Smooth muscle cell (in vitro differentiated cells): ENCODE data around the gene GGACT. TPM values are rescaled to one million over a fixed set of nuclear protein-coding genes. Genes with fewer than 3 reads are reported as not detected.

Experiments used
- DNase-seq: peaks from one replicate; lab custom pipeline; 2025; ENCODE audit not compliant: unreplicated experiment; lab: John Stamatoyannopoulos, UW
- H2AFZ ChIP-seq: fragments of 200-600 bp; sonication (generic); 2 replicates; pipeline ENCODE4 v1.6.0; 2016; ENCODE audit warnings: antibody characterized with exemption, low read depth, mild to moderate bottlenecking
- H3F3A ChIP-seq: fragments of 200-600 bp; sonication (generic); 2 replicates; pipeline ENCODE4 v1.6.0; 2017; ENCODE audit warnings: antibody characterized with exemption, low read depth
- H3K27ac ChIP-seq: fragments of 200-600 bp; sonication (generic); 2 replicates; pipeline ENCODE4 v1.5.1; 2016; ENCODE audit warnings: low read depth, mild to moderate bottlenecking
- H3K27me3 ChIP-seq: fragments of 200-600 bp; sonication (generic); 2 replicates; pipeline ENCODE4 v1.6.1; 2016; ENCODE audit warnings: low read depth, mild to moderate bottlenecking
- H3K36me3 ChIP-seq: fragments of 200-600 bp; sonication (generic); 2 replicates; pipeline ENCODE4 v1.5.1; 2016; ENCODE audit warnings: low read depth
- H3K4me1 ChIP-seq: fragments of 200-600 bp; sonication (generic); 2 replicates; pipeline ENCODE4 v1.5.1; 2016; ENCODE audit warnings: low read depth
- H3K4me2 ChIP-seq: fragments of 200-600 bp; sonication (generic); 2 replicates; pipeline ENCODE4 v1.6.0; 2016; ENCODE audit warnings: mild to moderate bottlenecking
- H3K4me3 ChIP-seq: fragments of 200-600 bp; sonication (generic); 2 replicates; pipeline ENCODE4 v1.5.1; 2016; ENCODE audit warnings: mild to moderate bottlenecking
- H3K79me2 ChIP-seq: fragments of 200-600 bp; sonication (generic); 2 replicates; pipeline ENCODE4 v1.6.0; 2016; ENCODE audit warnings: low read depth, mild to moderate bottlenecking
- H3K9ac ChIP-seq: fragments of 200-600 bp; sonication (generic); 2 replicates; pipeline ENCODE4 v1.6.0; 2016; ENCODE audit warnings: low read depth
- H3K9me3 ChIP-seq: fragments of 200-600 bp; sonication (generic); replicated peaks from 2 replicates; pipeline ENCODE4 v1.5.1; 2016; ENCODE audit warnings: low read depth
- H4K20me1 ChIP-seq: fragments of 200-600 bp; sonication (generic); 2 replicates; pipeline ENCODE4 v1.6.0; 2016; ENCODE audit warnings: low read depth
- WGBS: methylation state at CpG from one replicate; pipeline ENCODE4 v1.1.7; 2016; ENCODE audit warnings: low lambda C conversion rate; 5-methylcytosine and 5-hydroxymethylcytosine counted together
- polyA plus RNA-seq: library from polyadenylated mRNA; unstranded; fragments of >200 nt; fragmentation: Nextera tagmentation; extraction: Ambion mirVana; gene quantifications from 2 replicates; pipeline ENCODE4 v1.2.1, GENCODE V29; 2016
- total RNA-seq: library from RNA; depleted of rRNA; stranded (reverse); fragments of >200 nt; gene quantifications from 2 replicates; pipeline ENCODE4 v1.2.3, GENCODE V29; 2014
- TF ChIP-seq, protein P1 (sequence below): fragments of 200-600 bp; sonication (generic); IDR thresholded peaks from 2 replicates; pipeline ENCODE4 v1.5.1; 2017; ENCODE audit warnings: borderline replicate concordance, mild to moderate bottlenecking, antibody characterized with exemption; ENCODE audit not compliant: insufficient read depth, poor library complexity, severe bottlenecking

GGACT gene
- total and polyA plus RNA-seq, 2 experiments from 2014 or later = 2.5 to 7.1 TPM

- Histone ChIP-seq H3F3A (no peaks in the 10 kb centered on the region), H3K4me1 (no peaks in the 10 kb centered on the region), H3K4me3 (no peak overlapping the region), H2AFZ (no peak overlapping the region), H4K20me1 (no peaks in the 10 kb centered on the region), H3K79me2 (no peaks in the 10 kb centered on the region), H3K9me3 (no peaks in the 10 kb centered on the region), H3K27ac (no peak overlapping the region), H3K4me2 (no peak overlapping the region), H3K9ac (no peak overlapping the region), H3K27me3 (no peaks in the 10 kb centered on the region), H3K36me3 (no peaks in the 10 kb centered on the region)
- DNase-seq = no peak
- WGBS = 91% methylated on average over 6 of the region's 6 CpGs
- TF ChIP-seq, protein P1, sequence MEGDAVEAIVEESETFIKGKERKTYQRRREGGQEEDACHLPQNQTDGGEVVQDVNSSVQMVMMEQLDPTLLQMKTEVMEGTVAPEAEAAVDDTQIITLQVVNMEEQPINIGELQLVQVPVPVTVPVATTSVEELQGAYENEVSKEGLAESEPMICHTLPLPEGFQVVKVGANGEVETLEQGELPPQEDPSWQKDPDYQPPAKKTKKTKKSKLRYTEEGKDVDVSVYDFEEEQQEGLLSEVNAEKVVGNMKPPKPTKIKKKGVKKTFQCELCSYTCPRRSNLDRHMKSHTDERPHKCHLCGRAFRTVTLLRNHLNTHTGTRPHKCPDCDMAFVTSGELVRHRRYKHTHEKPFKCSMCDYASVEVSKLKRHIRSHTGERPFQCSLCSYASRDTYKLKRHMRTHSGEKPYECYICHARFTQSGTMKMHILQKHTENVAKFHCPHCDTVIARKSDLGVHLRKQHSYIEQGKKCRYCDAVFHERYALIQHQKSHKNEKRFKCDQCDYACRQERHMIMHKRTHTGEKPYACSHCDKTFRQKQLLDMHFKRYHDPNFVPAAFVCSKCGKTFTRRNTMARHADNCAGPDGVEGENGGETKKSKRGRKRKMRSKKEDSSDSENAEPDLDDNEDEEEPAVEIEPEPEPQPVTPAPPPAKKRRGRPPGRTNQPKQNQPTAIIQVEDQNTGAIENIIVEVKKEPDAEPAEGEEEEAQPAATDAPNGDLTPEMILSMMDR = no peak
Observed at GRCh38 chr13:100483139-100483538, 105.5 kb downstream of the GGACT start.

GRCh38 chr13:100480676-100481075 lies 107.9 kb downstream of the GGACT start:
- 96% methylated on average over 9 of the region's 9 CpGs for WGBS

More at GRCh38 chr13:100480676-100481075, 107.9 kb downstream of the GGACT start:
- H3K9ac ChIP-seq = no peak overlapping the region
- H4K20me1 ChIP-seq = no peaks in the 10 kb centered on the region
- H3F3A ChIP-seq = no peaks in the 10 kb centered on the region
- no peak overlapping the region for H3K4me3 ChIP-seq
- no peak overlapping the region for H3K4me2 ChIP-seq
- no peaks in the 10 kb centered on the region for H3K4me1 ChIP-seq
- H3K27me3 ChIP-seq = no peaks in the 10 kb centered on the region
- H3K36me3 ChIP-seq = no peaks in the 10 kb centered on the region
- no peak overlapping the region for H3K27ac ChIP-seq
- no peaks in the 10 kb centered on the region for H3K9me3 ChIP-seq
- no peak overlapping the region for H2AFZ ChIP-seq
- TF ChIP-seq, protein P1 = no peak
- H3K79me2 ChIP-seq = no peaks in the 10 kb centered on the region
- DNase-seq = no peak

Other genes with a start within 250 kb of the GGACT start
- gene TMTC4, start 86.0 kb upstream of the GGACT start, total RNA-seq = 7.4 and 8.7 TPM in 2 replicates
- 6.6 and 6.7 TPM in 2 replicates for gene TMTC4, start 86.0 kb upstream of the GGACT start, polyA plus RNA-seq